Nephron progenitor cell (in vitro differentiated cells): ENCODE measurements around the gene TTC9.

Experiments
- DNase-seq: peaks from one replicate; pipeline ENCODE4 v3.0.0; 2021
- H3K27ac Mint-ChIP-seq: 2 replicates; pipeline ENCODE4 v1.8.0; 2021; ENCODE audit warnings: mild to moderate bottlenecking, moderate library complexity, mixed read lengths
- H3K27me3 Mint-ChIP-seq: 2 replicates; pipeline ENCODE4 v1.8.0; 2021; ENCODE audit warnings: mild to moderate bottlenecking, low read depth, mixed read lengths; ENCODE audit not compliant: poor library complexity
- H3K36me3 Mint-ChIP-seq: 2 replicates; pipeline ENCODE4 v1.8.0; 2021; ENCODE audit warnings: low read depth, mixed read lengths
- H3K4me1 Mint-ChIP-seq: 2 replicates; pipeline ENCODE4 v1.8.0; 2021; ENCODE audit warnings: mixed read lengths
- H3K4me3 Mint-ChIP-seq: 2 replicates; pipeline ENCODE4 v1.8.0; 2021; ENCODE audit warnings: mild to moderate bottlenecking, moderate library complexity, mixed read lengths
- H3K9me3 Mint-ChIP-seq: 2 replicates; pipeline ENCODE4 v1.8.0; 2021; ENCODE audit warnings: mild to moderate bottlenecking, moderate library complexity, mixed read lengths
- TF ChIP-seq, protein P1 (sequence below): fragments of 200-600 bp; sonication (generic); IDR thresholded peaks from 2 replicates; pipeline ENCODE4 v1.5.0; 2021; ENCODE audit warnings: antibody characterized with exemption

TTC9 gene

GRCh38 chr14:70648346-70648745, 6.6 kb downstream of the TTC9 start:
- H3K9me3 Mint-ChIP-seq = no peaks in the 10 kb centered on the region

GRCh38 chr14:70649803-70650202, 8.1 kb downstream of the TTC9 start:
- Mint-ChIP-seq H3K9me3 (no peaks in the 10 kb centered on the region), H3K4me3 (no peak overlapping the region), H3K36me3 (no peaks in the 10 kb centered on the region), H3K27me3 (peaks cover 25% of the 10 kb centered on the region), H3K4me1 (no peaks in the 10 kb centered on the region), H3K27ac (no peak overlapping the region)
- TF ChIP-seq, protein P1, sequence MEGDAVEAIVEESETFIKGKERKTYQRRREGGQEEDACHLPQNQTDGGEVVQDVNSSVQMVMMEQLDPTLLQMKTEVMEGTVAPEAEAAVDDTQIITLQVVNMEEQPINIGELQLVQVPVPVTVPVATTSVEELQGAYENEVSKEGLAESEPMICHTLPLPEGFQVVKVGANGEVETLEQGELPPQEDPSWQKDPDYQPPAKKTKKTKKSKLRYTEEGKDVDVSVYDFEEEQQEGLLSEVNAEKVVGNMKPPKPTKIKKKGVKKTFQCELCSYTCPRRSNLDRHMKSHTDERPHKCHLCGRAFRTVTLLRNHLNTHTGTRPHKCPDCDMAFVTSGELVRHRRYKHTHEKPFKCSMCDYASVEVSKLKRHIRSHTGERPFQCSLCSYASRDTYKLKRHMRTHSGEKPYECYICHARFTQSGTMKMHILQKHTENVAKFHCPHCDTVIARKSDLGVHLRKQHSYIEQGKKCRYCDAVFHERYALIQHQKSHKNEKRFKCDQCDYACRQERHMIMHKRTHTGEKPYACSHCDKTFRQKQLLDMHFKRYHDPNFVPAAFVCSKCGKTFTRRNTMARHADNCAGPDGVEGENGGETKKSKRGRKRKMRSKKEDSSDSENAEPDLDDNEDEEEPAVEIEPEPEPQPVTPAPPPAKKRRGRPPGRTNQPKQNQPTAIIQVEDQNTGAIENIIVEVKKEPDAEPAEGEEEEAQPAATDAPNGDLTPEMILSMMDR = no peak
- DNase-seq = no peak

More at GRCh38 chr14:70648346-70648745, 6.6 kb downstream of the TTC9 start:
- Mint-ChIP-seq H3K4me3 (no peak overlapping the region), H3K36me3 (no peaks in the 10 kb centered on the region), H3K27me3 (peaks cover 37% of the 10 kb centered on the region), H3K4me1 (peaks cover 3% of the 10 kb centered on the region), H3K27ac (no peak overlapping the region)
- DNase-seq = no peak
- TF ChIP-seq, protein P1 = no peak

- Mint-ChIP-seq H3K4me1 (peaks cover 11% of the 10 kb centered on the region), H3K4me3 (no peak overlapping the region), H3K36me3 (no peaks in the 10 kb centered on the region), H3K9me3 (no peaks in the 10 kb centered on the region), H3K27ac (no peak overlapping the region), H3K27me3 (peaks cover 20% of the 10 kb centered on the region)
- TF ChIP-seq, protein P1 = no peak
- no peak for DNase-seq
Measured at GRCh38 chr14:70651522-70651921, 9.8 kb downstream of the TTC9 start.

DNA sequence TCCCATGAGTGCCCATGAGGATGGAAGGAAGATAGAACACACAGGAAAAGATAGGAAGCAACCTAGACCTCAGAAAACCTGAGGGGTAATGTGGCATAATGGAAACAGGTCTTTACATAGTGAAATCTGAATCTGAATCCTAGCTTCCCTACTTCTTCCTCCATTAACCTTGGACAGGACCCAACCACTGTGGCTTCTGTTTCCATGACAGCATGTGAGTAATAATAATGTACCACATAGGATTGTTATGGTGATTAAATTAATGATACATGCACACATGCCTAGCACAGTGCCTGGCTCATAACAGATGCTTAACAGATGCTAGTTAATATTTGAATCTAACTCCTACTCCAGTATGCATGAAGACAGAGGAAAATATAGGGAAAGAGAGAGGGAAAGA, 11.2 kb downstream of the TTC9 start:
- Mint-ChIP-seq H3K9me3 (no peaks in the 10 kb centered on the region), H3K36me3 (no peaks in the 10 kb centered on the region), H3K4me3 (no peak overlapping the region), H3K4me1 (peaks cover 11% of the 10 kb centered on the region), H3K27me3 (peaks cover 17% of the 10 kb centered on the region), H3K27ac (no peak overlapping the region)
- TF ChIP-seq, protein P1 = no peak
- DNase-seq = no peak

- no peak overlapping the region for H3K27ac Mint-ChIP-seq
- TF ChIP-seq, protein P1 = no peak
- H3K9me3 Mint-ChIP-seq = no peaks in the 10 kb centered on the region
- H3K4me1 Mint-ChIP-seq = peaks cover 11% of the 10 kb centered on the region
- H3K4me3 Mint-ChIP-seq = no peak overlapping the region
- no peak for DNase-seq
- H3K36me3 Mint-ChIP-seq = no peaks in the 10 kb centered on the region
- peaks cover 17% of the 10 kb centered on the region for H3K27me3 Mint-ChIP-seq
Measured at GRCh38 chr14:70653662-70654061, 11.9 kb downstream of the TTC9 start.

DNA sequence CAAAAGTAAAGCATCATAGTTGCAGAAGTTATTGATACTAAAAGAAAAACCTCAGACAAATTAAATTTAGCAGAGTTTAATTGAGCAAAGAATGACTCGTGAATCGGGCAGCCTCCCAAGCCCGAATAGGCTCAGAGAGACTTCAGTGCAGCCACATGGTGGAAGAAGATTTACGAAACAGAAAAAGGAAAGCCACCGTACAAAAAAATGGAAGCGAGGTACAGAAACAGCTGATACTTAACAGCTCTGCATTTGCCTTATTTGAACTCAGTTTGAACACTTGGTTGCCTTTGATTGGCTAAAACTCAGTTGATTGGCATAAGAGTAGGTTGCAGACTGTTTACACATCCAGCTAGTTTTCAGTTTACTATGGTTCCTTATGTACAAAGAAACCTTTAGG, 12.9 kb downstream of the TTC9 start:
- H3K27ac Mint-ChIP-seq = no peak overlapping the region
- DNase-seq = no peak
- peaks cover 15% of the 10 kb centered on the region for H3K27me3 Mint-ChIP-seq
- TF ChIP-seq, protein P1 = no peak
- H3K4me3 Mint-ChIP-seq = no peak overlapping the region
- H3K9me3 Mint-ChIP-seq = no peaks in the 10 kb centered on the region
- H3K4me1 Mint-ChIP-seq = peaks cover 11% of the 10 kb centered on the region
- H3K36me3 Mint-ChIP-seq = no peaks in the 10 kb centered on the region
